Measurements from ENCODE around the gene FBXW9.

DNA sequence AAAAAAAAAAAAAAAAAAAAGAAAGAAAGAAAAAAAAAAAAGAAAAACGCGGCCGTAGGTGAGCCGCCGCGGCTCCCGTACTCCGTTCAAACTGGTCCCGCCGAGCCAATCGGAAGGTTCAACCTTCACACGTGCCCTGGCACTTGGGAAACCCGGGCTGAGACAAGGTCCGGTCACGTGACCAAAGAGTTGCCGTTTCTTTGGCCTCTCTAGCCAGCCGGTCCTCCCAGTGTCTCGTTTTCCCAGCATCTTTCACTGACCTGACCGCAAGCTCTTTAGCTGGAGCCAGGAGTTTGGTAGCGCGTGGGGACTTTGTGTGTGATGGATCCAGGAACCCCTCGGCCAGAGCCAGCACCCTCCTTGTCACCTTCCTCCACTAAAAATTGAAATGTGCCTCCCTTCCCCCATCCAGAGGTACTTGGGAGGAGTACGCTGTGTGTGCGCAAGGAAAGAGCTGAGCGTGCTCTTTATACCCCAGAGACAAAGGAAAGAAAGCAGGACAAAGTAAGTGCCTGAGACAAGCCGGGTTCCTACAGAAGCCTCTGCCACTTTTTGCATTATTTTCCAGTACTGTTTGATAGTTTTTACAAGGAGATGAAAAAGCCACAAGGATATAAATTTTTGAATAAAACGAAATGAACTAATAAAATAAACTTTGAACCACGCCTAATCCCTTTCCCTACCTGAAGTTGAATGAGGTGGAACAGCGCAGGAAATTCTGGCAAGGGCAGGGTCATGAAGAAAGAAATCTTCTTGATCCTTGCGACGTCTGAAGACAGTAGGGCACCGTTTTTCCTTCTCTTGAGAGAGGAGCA lies 26.3 kb upstream of the FBXW9 start:
- TF ChIP-seq, protein P1, sequence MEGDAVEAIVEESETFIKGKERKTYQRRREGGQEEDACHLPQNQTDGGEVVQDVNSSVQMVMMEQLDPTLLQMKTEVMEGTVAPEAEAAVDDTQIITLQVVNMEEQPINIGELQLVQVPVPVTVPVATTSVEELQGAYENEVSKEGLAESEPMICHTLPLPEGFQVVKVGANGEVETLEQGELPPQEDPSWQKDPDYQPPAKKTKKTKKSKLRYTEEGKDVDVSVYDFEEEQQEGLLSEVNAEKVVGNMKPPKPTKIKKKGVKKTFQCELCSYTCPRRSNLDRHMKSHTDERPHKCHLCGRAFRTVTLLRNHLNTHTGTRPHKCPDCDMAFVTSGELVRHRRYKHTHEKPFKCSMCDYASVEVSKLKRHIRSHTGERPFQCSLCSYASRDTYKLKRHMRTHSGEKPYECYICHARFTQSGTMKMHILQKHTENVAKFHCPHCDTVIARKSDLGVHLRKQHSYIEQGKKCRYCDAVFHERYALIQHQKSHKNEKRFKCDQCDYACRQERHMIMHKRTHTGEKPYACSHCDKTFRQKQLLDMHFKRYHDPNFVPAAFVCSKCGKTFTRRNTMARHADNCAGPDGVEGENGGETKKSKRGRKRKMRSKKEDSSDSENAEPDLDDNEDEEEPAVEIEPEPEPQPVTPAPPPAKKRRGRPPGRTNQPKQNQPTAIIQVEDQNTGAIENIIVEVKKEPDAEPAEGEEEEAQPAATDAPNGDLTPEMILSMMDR (IDR thresholded peaks at IDR 0.05): no peak
- TF ChIP-seq POLR2A (IDR thresholded peaks at IDR 0.05): no peak

Data from stomach (tissue), 4 donors.